HL-60 (cell line): ENCODE measurements around the gene GGTA1.
"Not testable (repeated sequence)": the region's sequence is repeated elsewhere in the genome, so short reads cannot be mapped to it uniquely, and the experiment has no call there.

Source experiments
- DNase-seq, 2 experiments: peaks; one replicate each; pipeline ENCODE4 v3.0.0-alpha.2; 2010 to 2020; ENCODE audit warnings: low read depth in 1 of 2, low spot score in 1 of 2
- H3K27ac ChIP-seq: fragments of 250-450 bp; sonication (Bioruptor Pico); replicated peaks from 2 replicates; pipeline ENCODE4 v1.5.1; 2020; ENCODE audit warnings: mild to moderate bottlenecking, moderate library complexity
- H3K27me3 ChIP-seq: fragments of 250-450 bp; sonication (Bioruptor Pico); 2 replicates; pipeline ENCODE4 v1.5.1; 2021; ENCODE audit warnings: mild to moderate bottlenecking, moderate library complexity; ENCODE audit not compliant: insufficient read depth, poor library complexity, severe bottlenecking
- H3K4me3 ChIP-seq: replicated peaks from 2 replicates; pipeline ENCODE4 v1.5.1; 2011; ENCODE audit warnings: mild to moderate bottlenecking, control low read depth, low read length; ENCODE audit not compliant: insufficient read depth
- CTCF ChIP-seq: IDR thresholded peaks from one replicate; pipeline ENCODE4 v1.5.1; 2011; ENCODE audit warnings: low read length, control low read depth, inconsistent platforms; ENCODE audit not compliant: insufficient read depth
- GABPA ChIP-seq: IDR thresholded peaks from 2 replicates; pipeline ENCODE4 v1.6.1; 2012; ENCODE audit warnings: low read depth
- POLR2AphosphoS5 ChIP-seq: IDR thresholded peaks from 2 replicates; pipeline ENCODE4 v1.6.1; 2012; ENCODE audit warnings: low read depth
- SPI1 ChIP-seq: IDR thresholded peaks from 2 replicates; pipeline ENCODE4 v1.6.1; 2012; ENCODE audit warnings: low read depth, mild to moderate bottlenecking, borderline replicate concordance
- TF ChIP-seq, protein P1 (sequence below): IDR thresholded peaks from 2 replicates; pipeline ENCODE4 v1.6.1; 2012; ENCODE audit warnings: low read depth; ENCODE audit not compliant: insufficient replicate concordance

The GGTA1 gene

DNA sequence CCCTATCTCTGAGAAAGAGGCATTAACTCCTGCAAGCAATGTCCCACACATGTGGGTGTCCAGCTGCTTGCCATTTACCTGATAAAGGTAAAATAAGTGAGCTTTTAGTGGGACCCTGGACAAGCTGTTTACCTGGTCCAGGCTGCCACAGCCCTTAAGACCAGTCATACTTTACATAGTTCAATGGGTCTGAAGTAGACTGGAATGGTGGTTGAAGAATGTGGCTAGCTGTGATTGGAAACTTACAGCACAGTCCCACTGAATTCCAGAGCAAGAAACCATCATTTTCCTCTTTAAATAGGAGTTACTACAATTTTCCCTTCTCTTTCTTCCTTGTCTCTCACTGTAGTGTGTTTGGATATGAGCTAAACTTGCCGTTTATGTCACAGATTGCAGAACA lies 60.6 kb downstream of the GGTA1 start:
- TF ChIP-seq, protein P1, sequence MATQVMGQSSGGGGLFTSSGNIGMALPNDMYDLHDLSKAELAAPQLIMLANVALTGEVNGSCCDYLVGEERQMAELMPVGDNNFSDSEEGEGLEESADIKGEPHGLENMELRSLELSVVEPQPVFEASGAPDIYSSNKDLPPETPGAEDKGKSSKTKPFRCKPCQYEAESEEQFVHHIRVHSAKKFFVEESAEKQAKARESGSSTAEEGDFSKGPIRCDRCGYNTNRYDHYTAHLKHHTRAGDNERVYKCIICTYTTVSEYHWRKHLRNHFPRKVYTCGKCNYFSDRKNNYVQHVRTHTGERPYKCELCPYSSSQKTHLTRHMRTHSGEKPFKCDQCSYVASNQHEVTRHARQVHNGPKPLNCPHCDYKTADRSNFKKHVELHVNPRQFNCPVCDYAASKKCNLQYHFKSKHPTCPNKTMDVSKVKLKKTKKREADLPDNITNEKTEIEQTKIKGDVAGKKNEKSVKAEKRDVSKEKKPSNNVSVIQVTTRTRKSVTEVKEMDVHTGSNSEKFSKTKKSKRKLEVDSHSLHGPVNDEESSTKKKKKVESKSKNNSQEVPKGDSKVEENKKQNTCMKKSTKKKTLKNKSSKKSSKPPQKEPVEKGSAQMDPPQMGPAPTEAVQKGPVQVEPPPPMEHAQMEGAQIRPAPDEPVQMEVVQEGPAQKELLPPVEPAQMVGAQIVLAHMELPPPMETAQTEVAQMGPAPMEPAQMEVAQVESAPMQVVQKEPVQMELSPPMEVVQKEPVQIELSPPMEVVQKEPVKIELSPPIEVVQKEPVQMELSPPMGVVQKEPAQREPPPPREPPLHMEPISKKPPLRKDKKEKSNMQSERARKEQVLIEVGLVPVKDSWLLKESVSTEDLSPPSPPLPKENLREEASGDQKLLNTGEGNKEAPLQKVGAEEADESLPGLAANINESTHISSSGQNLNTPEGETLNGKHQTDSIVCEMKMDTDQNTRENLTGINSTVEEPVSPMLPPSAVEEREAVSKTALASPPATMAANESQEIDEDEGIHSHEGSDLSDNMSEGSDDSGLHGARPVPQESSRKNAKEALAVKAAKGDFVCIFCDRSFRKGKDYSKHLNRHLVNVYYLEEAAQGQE, result no peak
- TF ChIP-seq GABPA (no peak), SPI1 (no peak), POLR2AphosphoS5 (no peak), CTCF (no peak)
- Histone ChIP-seq H3K4me3 (no peak overlapping the region), H3K27me3 (peaks cover 4% of the 10 kb centered on the region), H3K27ac (no peak overlapping the region)
- DNase-seq, result no peak

DNA sequence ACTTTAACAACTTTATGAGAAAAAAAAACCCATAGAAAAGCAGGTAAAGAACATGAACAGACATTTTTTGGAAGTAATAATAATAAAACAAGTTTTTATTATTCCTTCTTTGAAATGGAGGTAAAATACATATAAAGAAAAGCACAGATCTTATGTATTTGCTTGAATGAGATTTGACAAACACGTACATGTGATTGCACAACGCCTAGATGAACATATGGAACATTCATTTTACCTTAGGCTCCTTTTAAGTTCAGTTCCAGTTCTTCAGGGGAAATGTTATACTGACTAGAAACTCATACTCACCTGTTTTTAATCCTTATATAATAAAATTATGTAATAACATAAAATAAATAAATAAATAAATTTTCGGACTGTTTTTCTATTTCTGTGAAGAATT lies 61.8 kb downstream of the GGTA1 start:
- TF ChIP-seq, protein P1, result no peak
- TF ChIP-seq SPI1, result no peak
- TF ChIP-seq CTCF, result no peak
- no peak for TF ChIP-seq POLR2AphosphoS5
- TF ChIP-seq GABPA, result no peak
- no peak for DNase-seq
- no peak overlapping the region for H3K27ac ChIP-seq
- peaks cover 4% of the 10 kb centered on the region for H3K27me3 ChIP-seq
- no peak overlapping the region for H3K4me3 ChIP-seq

DNA sequence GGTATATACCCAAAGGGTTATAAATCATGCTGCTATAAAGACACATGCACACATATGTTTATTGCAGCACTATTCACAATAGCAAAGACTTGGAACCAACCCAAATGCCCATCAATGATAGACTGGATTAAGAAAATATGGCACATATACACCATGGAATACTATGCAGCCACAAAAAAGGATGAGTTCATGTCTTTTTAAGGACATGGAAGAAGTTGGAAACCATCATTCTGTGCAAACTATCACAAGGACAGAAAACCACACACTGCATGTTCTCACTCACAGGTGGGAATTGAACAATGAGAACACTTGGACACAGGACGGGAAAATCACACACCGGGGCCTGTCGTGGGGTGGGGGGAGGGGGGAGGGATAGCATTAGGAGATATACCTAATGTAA lies 62.6 kb downstream of the GGTA1 start:
- not testable (repeated sequence) for H3K27ac ChIP-seq, H3K4me3 ChIP-seq, H3K27me3 ChIP-seq, DNase-seq

DNA sequence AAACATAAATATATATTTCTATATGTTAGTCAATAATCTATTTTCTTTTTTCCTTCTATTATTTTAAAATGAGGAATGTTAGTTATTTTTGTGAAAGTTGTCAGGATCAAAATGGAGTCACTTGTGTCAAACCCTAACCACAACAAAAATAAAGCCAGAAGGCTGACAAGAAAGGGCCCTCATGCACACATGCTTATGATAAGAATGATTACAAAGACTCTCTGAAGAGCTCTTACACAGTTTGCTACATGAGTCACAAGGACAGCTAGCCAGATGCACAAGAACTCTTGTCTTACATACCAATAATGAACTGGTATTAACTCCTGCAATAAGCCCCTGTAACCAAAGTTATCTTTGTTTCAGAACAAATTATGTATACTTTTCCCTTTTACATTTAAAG lies 64.7 kb downstream of the GGTA1 start:
- no peak for DNase-seq
- Histone ChIP-seq H3K27me3 (peaks cover 4% of the 10 kb centered on the region), H3K4me3 (no peak overlapping the region), H3K27ac (no peak overlapping the region)
- TF ChIP-seq SPI1 (no peak), GABPA (no peak), CTCF (no peak), POLR2AphosphoS5 (no peak)
- TF ChIP-seq, protein P1, result no peak
